SK-N-MC (cell line): ENCODE measurements around the gene COG5.

Experiments used
- DNase-seq: peaks from one replicate; pipeline ENCODE4 v3.0.0-alpha.2; 2011; ENCODE audit warnings: low read depth, low spot score
- H3K27ac ChIP-seq: fragments of 200-600 bp; sonication (generic); 2 replicates; pipeline ENCODE4 v1.5.1; 2016; ENCODE audit warnings: mixed run types
- H3K36me3 ChIP-seq: fragments of 200-600 bp; sonication (generic); 2 replicates; pipeline ENCODE4 v1.6.1; 2017; ENCODE audit warnings: antibody characterized with exemption, low read length, mixed read lengths; ENCODE audit not compliant: insufficient read depth
- H3K4me3 ChIP-seq: fragments of 200-600 bp; sonication (generic); 2 replicates; pipeline ENCODE4 v1.5.1; 2016
- H3K9ac ChIP-seq: fragments of 200-600 bp; sonication (generic); 2 replicates; pipeline ENCODE4 v1.8.0; 2017; ENCODE audit warnings: mixed run types, mixed read lengths; ENCODE audit not compliant: insufficient read length
- H3K9me3 ChIP-seq: fragments of 200-600 bp; sonication (generic); 2 replicates; pipeline ENCODE4 v1.6.1; 2017; ENCODE audit warnings: low read depth, mild to moderate bottlenecking, antibody characterized with exemption, low read length, moderate library complexity, mixed read lengths
- EZH2 ChIP-seq: fragments of 200-600 bp; sonication (generic); IDR thresholded peaks from one replicate; pipeline ENCODE4 v1.6.1; 2017; ENCODE audit warnings: antibody characterized with exemption
- FOXP2 ChIP-seq: optimal IDR thresholded peaks from 2 replicates; pipeline ENCODE3; 2011; ENCODE audit warnings: mild to moderate bottlenecking, moderate library complexity; ENCODE audit not compliant: insufficient read depth; ENCODE audit errors: extremely low read length, control extremely low read depth
- POLR2AphosphoS5 ChIP-seq: IDR thresholded peaks from 2 replicates; pipeline ENCODE4 v1.6.1; 2012; ENCODE audit warnings: mild to moderate bottlenecking, low read depth, low read length, borderline replicate concordance

Gene COG5

DNA sequence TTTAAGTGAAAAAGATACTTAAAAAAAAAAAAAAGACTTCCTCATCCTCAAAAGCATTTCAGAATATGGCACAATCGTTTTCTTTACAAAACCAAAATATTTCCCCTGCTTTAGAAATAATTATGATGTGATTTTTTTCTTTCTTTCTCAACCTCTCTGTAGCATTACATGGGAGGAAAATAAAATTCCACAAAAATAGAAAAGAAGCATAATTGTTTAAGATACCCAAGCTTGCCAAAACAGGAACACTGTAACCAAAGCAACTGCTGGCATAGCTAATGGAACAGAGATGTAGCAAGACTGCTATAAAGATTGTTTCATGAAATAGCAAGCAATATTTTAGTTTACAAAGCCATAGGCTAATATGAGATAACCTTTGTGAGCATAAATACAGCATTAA is 169.4 kb downstream of the COG5 start:
- Histone ChIP-seq H3K27ac (no peak overlapping the region), H3K9me3 (no peaks in the 10 kb centered on the region), H3K36me3 (no peaks in the 10 kb centered on the region), H3K4me3 (no peak overlapping the region), H3K9ac (no peak overlapping the region)
- TF ChIP-seq FOXP2 (no peak), POLR2AphosphoS5 (no peak), EZH2 (no peak)
- DNase-seq = no peak

DNA sequence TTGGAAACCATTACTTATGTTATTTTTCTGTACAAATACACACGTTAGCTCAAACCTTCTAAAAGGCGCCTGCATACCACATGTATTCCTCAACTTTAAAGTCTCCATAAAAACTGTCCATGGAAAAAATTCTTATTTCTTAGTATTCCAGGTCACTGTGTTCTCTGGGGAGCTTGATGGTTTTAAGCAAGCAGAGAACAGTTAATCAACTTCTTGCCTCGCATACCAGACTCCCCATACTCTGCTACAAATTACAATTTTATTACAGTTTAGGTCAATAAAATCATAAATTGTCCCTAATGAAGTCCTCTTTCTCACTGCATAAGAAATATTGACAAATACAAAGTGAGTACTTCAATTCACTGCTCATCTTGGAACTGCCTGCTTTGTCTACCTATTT is 170.9 kb downstream of the COG5 start:
- no peak for TF ChIP-seq POLR2AphosphoS5
- TF ChIP-seq EZH2 = no peak
- no peak for TF ChIP-seq FOXP2
- H3K27ac ChIP-seq = no peak overlapping the region

DNA sequence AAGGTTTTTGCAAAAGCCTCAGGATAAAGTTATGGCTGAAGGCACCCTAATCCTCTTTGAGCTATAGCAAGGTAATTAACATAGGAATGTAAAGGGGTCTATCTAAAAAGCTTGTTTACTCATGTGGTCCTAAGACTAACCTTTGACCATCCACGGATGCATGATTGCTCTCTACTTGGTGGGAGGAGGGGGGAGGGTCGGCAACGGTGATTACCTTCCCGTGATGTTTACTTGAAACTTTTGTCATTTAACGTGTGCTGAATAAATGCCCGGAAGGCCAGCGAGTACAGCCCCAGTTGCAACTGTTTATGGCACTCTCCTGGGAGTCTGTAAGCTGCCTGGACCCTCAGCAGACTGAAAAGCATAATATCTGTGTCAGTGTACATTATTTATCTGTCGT is 172.8 kb downstream of the COG5 start:
- no peaks in the 10 kb centered on the region for H3K36me3 ChIP-seq
- no peak for TF ChIP-seq POLR2AphosphoS5
- TF ChIP-seq EZH2 = no peak
- TF ChIP-seq FOXP2 = no peak
- no peaks in the 10 kb centered on the region for H3K9me3 ChIP-seq
- H3K9ac ChIP-seq = no peak overlapping the region
- H3K4me3 ChIP-seq = no peak overlapping the region
- no peak for DNase-seq
- no peak overlapping the region for H3K27ac ChIP-seq

More for the DNA sequence above, 170.9 kb downstream of the COG5 start:
- H3K36me3 ChIP-seq = no peaks in the 10 kb centered on the region
- no peaks in the 10 kb centered on the region for H3K9me3 ChIP-seq
- H3K9ac ChIP-seq = no peak overlapping the region
- H3K4me3 ChIP-seq = no peak overlapping the region
- DNase-seq = no peak

DNA sequence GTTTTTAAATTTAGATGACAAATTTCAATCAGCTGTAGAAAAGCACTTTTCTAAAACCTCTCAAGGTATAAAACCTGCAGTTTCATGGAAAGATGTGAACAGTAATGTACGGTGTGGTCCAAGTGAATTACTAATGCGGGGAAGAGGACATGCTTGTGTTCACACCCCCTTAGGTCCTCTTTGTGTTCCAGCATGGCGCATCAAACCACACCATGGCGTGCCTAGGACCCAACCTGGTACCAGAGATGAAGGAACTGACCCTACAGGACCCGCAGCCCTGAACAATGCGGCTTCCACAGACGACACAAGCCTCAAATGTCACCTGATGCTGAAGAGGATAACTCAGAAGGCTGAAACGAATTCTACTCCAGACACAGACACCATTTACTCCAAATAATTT is 175.1 kb downstream of the COG5 start:
- no peak for DNase-seq
- Histone ChIP-seq H3K4me3 (no peak overlapping the region), H3K27ac (no peak overlapping the region), H3K36me3 (no peaks in the 10 kb centered on the region), H3K9me3 (no peaks in the 10 kb centered on the region), H3K9ac (no peak overlapping the region)
- TF ChIP-seq POLR2AphosphoS5 = no peak
- no peak for TF ChIP-seq EZH2
- TF ChIP-seq FOXP2 = no peak

DNA sequence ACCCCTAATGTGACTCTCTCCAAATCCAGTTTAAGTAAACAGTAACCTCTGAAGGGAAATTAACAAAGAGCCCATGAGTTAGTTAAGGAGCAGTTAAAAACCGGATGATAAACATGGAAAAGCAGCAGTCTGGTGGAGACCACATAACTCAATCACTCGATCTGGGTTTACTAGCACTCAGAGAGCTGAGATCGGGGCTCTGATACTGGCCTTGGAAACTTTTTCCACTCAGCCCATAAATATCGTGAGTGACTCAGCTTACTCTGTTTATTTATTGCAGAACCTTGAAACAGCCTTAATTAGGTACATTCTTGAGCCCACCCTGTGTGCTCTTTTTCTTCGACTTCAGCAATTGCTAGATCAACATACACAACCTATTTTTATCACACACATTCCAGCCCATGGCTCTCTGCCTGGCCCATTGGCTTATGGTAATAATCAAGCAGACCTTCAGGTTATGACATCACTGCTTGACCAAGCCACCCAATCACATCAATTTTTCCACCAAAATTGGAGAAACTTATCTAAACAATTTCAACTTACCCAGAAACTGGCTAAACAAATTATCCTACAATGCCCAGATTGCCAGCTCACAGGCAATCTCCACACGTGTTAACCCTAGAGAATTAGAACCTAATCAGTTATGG is 176.0 kb downstream of the COG5 start:
- no peak for DNase-seq
- TF ChIP-seq EZH2 (no peak), POLR2AphosphoS5 (no peak), FOXP2 (no peak)

DNA sequence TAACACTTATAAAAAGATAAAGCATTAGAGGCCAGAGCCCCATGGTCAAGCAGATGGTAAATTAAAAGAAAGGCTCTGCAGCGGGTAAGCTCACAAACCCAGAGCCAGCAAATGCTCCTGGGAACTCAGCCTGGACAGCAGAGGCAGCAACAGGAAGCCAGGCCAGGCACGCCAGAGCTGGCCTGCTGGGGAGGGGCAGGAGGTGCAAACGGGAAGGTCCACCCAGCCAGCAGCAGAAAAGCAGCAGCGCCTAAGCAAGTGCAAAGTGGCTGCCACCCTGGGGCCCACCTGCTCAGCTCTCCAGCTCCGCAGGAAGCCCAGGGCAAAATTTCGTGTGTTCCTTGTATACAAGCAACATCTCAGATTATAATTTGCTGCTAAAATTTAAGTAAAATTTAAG is 176.6 kb downstream of the COG5 start:
- H3K36me3 ChIP-seq = no peaks in the 10 kb centered on the region
- no peak overlapping the region for H3K4me3 ChIP-seq
- no peak overlapping the region for H3K9ac ChIP-seq
- TF ChIP-seq EZH2 (no peak), FOXP2 (no peak), POLR2AphosphoS5 (no peak)
- H3K27ac ChIP-seq = no peak overlapping the region
- no peaks in the 10 kb centered on the region for H3K9me3 ChIP-seq
- DNase-seq = no peak

More for the DNA sequence above, 176.0 kb downstream of the COG5 start:
- Histone ChIP-seq H3K9ac (no peak overlapping the region), H3K4me3 (no peak overlapping the region), H3K36me3 (no peaks in the 10 kb centered on the region), H3K9me3 (no peaks in the 10 kb centered on the region), H3K27ac (no peak overlapping the region)

DNA sequence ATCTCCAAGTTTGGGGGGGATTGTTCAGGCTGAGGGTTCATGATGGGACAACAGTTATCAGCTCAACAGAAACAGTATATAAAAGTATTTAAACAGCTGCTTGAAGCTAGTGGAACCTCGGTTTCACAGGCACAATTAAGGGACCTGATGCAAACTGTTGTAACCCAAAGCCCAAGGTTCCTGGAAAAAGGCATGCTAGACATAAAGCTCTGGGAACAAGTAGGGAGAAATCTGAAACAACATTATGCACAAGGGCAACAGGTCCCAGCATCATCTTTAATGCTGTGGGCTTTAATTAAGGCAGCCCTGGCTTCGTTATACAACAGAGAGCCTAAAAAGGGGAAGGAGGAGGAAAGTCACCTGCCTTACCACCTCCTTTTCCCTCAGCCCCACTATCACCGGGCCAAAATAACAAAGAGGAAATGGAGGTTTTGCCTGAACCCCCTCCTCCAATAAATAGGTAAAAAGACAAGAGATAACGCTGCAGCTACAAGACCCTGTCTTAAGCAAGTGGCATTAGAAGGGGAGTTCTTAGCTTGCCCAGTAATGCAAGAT is 177.1 kb downstream of the COG5 start:
- TF ChIP-seq FOXP2 (no peak), POLR2AphosphoS5 (no peak), EZH2 (no peak)
- DNase-seq = no peak
- Histone ChIP-seq H3K27ac (no peak overlapping the region), H3K36me3 (no peaks in the 10 kb centered on the region), H3K9me3 (no peaks in the 10 kb centered on the region), H3K4me3 (no peak overlapping the region), H3K9ac (no peak overlapping the region)

DNA sequence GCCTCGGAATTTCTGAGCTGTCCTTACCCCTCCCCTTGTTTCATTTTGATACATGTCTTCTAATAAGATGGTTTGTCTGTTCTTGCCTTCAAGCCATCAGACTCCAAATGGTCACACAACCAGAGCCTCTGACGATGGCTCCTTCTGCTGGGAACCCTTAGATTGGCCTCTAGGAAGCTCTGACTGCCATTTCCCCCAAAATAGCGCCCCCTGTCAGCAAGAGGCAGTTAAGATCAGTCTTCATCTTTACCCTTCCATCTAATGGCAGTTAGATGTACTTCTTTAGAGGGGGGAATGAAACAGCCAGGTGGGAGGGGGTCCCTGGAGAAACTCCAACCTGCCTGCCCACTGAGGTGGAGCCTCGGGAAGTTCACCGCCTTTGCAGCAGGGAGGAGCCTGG is 179.7 kb downstream of the COG5 start:
- H3K4me3 ChIP-seq = no peak overlapping the region
- no peaks in the 10 kb centered on the region for H3K9me3 ChIP-seq
- DNase-seq = no peak
- H3K9ac ChIP-seq = no peak overlapping the region
- no peak overlapping the region for H3K27ac ChIP-seq
- TF ChIP-seq EZH2 (no peak), POLR2AphosphoS5 (no peak), FOXP2 (no peak)
- no peaks in the 10 kb centered on the region for H3K36me3 ChIP-seq

DNA sequence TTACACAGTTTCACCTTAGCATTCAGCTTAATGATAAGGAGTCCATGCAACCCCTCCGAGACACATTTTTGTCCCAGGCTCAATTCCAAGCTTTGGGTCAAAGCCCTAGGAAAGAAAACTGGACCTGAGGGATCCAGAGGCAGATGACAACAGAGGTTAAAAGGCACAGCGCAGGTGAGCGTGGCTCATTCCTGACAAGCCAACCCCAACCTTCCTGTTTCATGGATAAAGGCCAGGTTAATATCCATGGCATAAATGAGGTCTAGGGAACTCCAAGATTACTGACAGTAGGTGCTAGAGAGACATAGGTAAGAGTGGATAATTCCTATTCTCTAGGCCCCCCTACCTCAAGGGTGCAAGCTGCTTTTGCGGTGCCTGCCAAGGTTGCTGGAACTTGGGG is 180.5 kb downstream of the COG5 start:
- Histone ChIP-seq H3K4me3 (no peak overlapping the region), H3K27ac (no peak overlapping the region), H3K9ac (no peak overlapping the region), H3K9me3 (no peaks in the 10 kb centered on the region), H3K36me3 (no peaks in the 10 kb centered on the region)
- TF ChIP-seq EZH2 (no peak), FOXP2 (no peak), POLR2AphosphoS5 (no peak)
- DNase-seq = no peak
